Activated T-cell treated with anti-CD3 and anti-CD28 coated beads for 1 hour (primary cell): ENCODE results near the gene ROR2.
"Not testable (repeated sequence)": the region's sequence is repeated elsewhere in the genome, so short reads cannot be mapped to it uniquely, and the experiment has no call there.

ENCODE experiments used
- DNase-seq: peaks from one replicate; pipeline ENCODE4 v3.0.0-alpha.2; 2020; ENCODE audit warnings: low read depth

The ROR2 gene

GRCh38 chr9:91678807-91679580 lies 271.0 kb downstream of the ROR2 start:
- no peak for DNase-seq

GRCh38 chr9:91677822-91678436 lies 272.1 kb downstream of the ROR2 start:
- no peak for DNase-seq

DNA sequence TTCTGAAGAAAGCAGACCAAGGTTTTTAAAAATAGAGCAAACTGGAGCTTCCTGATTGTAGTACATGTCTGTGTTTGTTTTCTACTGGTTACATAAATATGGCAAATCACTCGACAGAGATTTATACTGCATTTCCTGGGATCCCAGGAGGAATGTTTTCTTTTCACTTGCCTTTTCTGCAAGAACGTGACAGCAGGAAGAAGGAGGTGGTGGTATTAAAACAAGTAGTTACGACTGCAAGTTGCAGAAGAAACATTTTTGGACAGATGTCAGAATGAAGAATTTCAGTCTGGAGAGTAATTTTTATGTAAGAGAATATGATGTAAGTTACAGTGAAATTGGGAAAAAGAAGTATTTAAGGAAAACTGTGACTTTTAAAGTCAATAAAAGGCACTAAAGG lies 272.7 kb downstream of the ROR2 start:
- no peak for DNase-seq

DNA sequence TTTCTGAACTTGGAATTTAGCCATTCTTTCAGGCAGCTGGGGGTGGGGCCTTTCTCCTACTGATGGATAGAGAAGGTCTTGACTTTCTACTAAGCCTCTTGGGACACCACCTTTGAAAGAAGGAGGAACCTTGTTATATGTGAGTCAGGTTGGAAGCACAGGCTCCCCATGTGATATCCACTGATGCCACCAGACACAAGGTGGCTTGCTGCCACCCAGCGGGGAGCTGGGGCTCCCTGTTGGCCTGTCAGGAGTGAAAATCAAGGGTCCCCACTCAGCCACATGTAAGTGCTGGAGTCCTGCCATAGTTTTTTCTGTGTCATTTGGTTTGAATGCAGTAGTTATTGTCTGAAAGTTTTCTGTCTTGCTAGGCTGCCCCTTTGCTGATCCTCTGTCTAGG lies 274.0 kb downstream of the ROR2 start:
- DNase-seq, result no peak

DNA sequence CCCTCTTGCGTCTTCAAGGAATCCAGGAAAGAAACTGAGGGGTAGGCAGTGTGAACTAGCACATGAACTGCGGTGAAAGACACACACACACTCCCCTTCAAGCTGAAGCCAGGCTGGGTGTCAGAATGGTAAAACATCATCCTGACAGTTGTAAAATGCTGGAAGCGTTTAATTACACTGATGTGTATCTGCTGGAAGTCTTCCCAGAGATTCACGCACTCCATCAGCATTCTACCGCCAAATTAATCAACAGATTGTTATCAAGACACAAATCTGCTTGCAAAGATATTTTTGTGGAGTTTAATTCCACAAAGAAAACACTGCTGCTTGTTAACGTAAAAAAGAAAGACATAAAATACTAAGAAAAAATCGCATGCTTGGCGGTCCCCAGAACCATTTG lies 285.4 kb downstream of the ROR2 start:
- DNase-seq, result no peak

DNA sequence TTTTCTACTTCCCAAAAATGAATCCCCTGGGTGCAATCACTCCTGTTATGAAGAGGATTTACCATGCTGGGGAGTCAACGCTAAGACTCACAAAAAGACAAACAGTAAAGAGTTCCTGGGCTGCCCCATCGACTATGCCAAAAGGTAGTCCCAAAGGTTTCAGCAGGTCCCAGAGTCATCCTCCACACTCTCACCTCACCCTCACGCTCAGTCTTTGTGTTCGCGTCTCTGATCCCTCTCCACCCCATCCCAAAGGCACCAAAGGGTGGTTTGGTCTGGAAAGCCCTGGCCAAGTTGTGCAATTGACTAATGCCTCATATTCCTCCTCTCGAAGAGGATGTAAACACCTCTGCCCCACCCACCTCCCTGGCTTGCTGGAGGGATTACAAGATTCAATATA lies 286.2 kb downstream of the ROR2 start:
- DNase-seq, result no peak

GRCh38 chr9:91661451-91661850 lies 288.6 kb downstream of the ROR2 start:
- no peak for DNase-seq

GRCh38 chr9:91660521-91660920 lies 289.5 kb downstream of the ROR2 start:
- DNase-seq, result no peak

- no peak for DNase-seq
Observed at GRCh38 chr9:91659529-91660495, 290.2 kb downstream of the ROR2 start.

DNA sequence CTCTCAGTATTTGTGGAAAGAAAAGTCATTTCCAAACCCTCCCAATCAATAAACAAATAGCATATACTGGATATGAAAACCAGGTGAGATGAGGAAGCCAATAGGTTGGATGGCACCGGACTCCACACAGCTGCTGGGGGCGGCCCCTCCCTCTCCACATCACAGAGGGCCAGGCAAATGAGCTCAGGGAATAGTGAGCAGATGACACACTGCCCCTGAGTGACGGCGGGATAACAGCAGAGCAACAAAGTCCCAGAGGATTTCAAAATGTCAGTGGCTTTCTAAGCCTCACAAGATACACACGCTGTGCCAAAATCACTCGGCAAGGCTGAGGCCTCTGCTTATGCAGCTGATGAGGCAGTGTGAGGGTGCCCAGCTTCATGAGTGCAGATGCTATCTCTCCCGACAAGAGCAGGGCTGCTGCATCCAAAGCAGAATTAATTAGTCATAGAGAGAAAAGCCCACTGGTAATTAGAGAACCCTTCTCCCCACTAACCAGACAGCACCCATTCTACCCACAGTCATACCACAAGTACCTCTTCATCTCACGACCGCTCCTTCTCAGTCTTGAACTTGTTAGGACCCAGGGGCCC lies 291.4 kb downstream of the ROR2 start:
- no peak for DNase-seq

DNA sequence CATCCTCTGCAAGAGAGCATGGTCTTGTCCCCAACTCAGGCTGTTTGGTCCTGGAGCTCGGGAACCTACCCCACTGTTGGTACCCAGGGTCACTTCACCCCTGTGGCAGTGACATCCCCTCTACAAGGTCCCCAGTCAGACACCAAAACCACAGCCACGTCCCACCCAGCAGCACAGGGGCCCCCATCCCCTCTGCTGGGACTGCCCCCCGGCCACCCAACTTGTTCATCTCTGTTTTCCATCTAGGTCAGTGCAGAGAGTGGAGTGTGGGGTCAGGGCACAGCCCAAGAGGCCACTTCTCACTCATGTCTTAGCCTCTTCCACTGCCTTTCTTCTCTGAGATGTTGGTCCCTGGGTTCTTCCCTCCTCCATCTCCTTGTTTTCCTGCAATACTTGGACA lies 292.5 kb downstream of the ROR2 start:
- DNase-seq, result no peak

- DNase-seq, result no peak
Observed at GRCh38 chr9:91655658-91656057, 294.4 kb downstream of the ROR2 start.

- DNase-seq, result no peak
Observed at GRCh38 chr9:91655215-91655614, 294.8 kb downstream of the ROR2 start.

GRCh38 chr9:91654527-91654926 lies 295.5 kb downstream of the ROR2 start:
- no peak for DNase-seq

DNA sequence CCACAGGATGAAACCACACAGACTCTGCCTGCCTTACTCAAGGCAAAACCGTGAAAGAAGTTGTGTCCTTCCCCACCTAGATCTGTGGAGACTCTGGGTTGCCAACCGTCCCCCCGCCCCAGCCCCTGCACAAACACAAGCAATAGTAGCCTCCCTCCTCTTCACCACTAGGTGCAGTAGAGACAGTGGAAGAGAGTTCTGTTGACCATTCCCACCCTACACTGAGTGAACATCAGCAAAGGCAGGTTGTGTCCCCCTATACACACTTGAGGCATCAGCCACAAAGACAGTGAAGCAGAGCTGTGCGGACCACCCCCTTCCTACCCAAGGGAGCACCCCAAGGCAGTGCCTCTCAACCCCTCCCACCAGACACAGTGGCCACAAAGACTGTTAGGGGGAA lies 302.7 kb downstream of the ROR2 start:
- no peak for DNase-seq

DNA sequence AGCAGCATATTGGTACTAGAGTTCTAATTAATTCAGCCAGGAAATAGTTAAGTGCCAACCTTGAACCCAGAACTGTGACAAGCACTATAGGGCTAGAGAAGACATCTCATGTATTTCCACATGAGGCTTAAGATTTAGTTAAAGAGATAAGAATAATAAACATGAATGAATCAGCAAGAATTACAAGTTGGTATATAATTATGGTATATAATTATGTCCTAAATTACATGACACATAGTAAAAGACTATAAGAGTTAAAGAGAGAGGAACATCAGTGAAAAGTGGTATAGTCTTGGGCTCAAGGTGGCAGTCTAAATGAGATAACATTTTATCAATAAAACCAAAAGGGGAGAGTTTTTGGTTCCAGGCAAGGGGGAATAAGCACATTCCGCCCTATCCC lies 303.3 kb downstream of the ROR2 start:
- DNase-seq, result no peak

DNA sequence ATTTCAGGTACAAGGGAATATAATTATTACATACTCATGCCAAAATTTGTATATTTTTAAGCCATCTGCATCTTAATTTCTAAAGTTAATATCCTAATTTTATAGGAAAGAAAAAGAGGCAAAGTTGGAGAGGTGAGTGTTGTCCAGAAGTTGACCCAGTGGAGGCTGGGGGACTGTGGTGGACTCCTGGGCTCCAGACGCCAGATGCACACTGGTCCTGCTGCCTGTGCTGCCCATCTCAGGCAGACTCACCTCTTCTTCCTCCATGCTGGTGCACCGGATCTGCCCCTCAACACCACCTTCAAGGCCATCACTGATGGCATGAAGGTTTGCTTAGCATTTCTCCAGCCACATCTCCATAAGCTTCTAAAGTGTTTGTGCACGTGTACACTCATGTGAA lies 305.6 kb downstream of the ROR2 start:
- no peak for DNase-seq

GRCh38 chr9:91643481-91644077 lies 306.4 kb downstream of the ROR2 start:
- DNase-seq, result no peak

DNA sequence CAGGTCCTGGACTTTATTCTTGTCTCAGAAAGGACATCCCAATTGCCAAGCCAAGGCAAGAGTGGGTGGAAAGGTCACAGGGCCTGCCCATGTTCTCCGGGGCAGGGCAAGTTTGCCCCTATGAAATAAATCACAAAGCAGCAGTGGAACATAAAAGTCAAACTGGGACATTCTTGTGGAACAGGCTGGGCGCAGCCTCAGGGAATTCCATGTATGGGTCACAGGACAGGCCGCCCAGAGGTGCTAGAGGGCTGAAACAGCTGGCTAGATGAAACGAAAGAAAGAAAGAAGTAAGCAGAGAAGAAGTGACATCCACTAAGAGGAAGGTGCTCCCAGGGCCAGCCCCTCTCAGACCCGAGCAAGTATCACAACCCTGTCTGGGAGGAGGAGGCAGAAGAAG lies 307.3 kb downstream of the ROR2 start:
- DNase-seq, result no peak

GRCh38 chr9:91640428-91640827 lies 309.6 kb downstream of the ROR2 start:
- no peak for DNase-seq

GRCh38 chr9:91639054-91639453 lies 311.0 kb downstream of the ROR2 start:
- DNase-seq, result no peak

DNA sequence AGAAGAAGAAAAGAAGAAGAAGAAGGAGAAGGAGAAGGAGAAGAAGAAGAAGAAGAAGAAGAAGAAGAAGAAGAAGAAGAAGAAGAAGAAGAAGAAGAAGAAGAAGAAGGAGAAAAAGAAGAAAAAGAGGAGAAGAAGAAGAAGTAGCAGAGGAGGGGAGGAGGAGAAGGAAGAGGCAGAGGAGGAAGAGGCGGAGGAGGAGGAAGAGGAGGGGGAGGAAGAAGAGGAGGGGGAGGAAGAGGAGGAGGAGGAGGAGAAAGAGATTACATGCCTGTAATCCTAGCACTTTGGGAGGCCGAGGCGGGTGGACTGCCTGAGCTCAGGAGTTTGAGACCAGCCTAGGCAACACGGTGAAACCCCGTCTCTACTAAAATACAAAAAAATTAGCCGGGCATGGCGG lies 315.2 kb downstream of the ROR2 start:
- DNase-seq, result not testable (repeated sequence)
